ENCODE data around the gene SLC35A1.

SLC35A1 gene, protein sequence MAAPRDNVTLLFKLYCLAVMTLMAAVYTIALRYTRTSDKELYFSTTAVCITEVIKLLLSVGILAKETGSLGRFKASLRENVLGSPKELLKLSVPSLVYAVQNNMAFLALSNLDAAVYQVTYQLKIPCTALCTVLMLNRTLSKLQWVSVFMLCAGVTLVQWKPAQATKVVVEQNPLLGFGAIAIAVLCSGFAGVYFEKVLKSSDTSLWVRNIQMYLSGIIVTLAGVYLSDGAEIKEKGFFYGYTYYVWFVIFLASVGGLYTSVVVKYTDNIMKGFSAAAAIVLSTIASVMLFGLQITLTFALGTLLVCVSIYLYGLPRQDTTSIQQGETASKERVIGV

GRCh38 chr6:87472525-87473418 lies at the start of gene SLC35A1:
SLC35A1 (plus strand) TSS chr6:87472974; CDS start chr6:87473004, 30 bp downstream.
- H3K4me1 ChIP-seq (ENCODE audit: low read depth, poor library complexity, severe bottlenecking), result peaks cover 12% of the 10 kb centered on the region
- H3K27ac ChIP-seq, result peak within 1 kb of the TSS; percentile 45; the same call in 1 of the 2 replicates
- H3K36me3 ChIP-seq (ENCODE audit: insufficient read depth), result no peaks in the 10 kb centered on the region
- no peaks in the 10 kb centered on the region for H3K27me3 ChIP-seq (ENCODE audit: insufficient read depth, low read depth)
- peak within 1 kb of the TSS; percentile 82 for H2AFZ ChIP-seq (ENCODE audit: low read depth)
- H3K9ac ChIP-seq, result peak within 1 kb of the TSS; percentile 59; the same call in 1 of the 2 replicates
- peaks cover 19% of the 10 kb centered on the region; the same call in 1 of the 2 replicates for H3K79me2 ChIP-seq (ENCODE audit: insufficient read depth, low read depth)
- H3K4me3 ChIP-seq (IDR thresholded peaks at IDR 0.05; ENCODE audit: insufficient read depth, low read depth, low read length), result no peak within 1 kb of the TSS
- TF ChIP-seq, protein P1, sequence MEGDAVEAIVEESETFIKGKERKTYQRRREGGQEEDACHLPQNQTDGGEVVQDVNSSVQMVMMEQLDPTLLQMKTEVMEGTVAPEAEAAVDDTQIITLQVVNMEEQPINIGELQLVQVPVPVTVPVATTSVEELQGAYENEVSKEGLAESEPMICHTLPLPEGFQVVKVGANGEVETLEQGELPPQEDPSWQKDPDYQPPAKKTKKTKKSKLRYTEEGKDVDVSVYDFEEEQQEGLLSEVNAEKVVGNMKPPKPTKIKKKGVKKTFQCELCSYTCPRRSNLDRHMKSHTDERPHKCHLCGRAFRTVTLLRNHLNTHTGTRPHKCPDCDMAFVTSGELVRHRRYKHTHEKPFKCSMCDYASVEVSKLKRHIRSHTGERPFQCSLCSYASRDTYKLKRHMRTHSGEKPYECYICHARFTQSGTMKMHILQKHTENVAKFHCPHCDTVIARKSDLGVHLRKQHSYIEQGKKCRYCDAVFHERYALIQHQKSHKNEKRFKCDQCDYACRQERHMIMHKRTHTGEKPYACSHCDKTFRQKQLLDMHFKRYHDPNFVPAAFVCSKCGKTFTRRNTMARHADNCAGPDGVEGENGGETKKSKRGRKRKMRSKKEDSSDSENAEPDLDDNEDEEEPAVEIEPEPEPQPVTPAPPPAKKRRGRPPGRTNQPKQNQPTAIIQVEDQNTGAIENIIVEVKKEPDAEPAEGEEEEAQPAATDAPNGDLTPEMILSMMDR (conservative IDR thresholded peaks at IDR 0.05; ENCODE audit: low read depth, low read length), result no peak
- peak within 1 kb of the TSS; percentile 72 for H3K4me2 ChIP-seq
- H4K20me1 ChIP-seq (ENCODE audit: insufficient read depth), result no peaks in the 10 kb centered on the region

GRCh38 chr6:87426789-87427188 lies 46.0 kb upstream of the SLC35A1 start:
- Histone ChIP-seq H3K27me3 (ENCODE audit: insufficient read depth, low read depth) (no peaks in the 10 kb centered on the region), H3K4me3 (IDR thresholded peaks at IDR 0.05; ENCODE audit: insufficient read depth, low read depth, low read length) (no peak overlapping the region), H4K20me1 (ENCODE audit: insufficient read depth) (no peaks in the 10 kb centered on the region), H3K9ac (no peak overlapping the region), H3K4me2 (no peak overlapping the region), H2AFZ (ENCODE audit: low read depth) (no peak overlapping the region), H3K27ac (no peak overlapping the region), H3K4me1 (ENCODE audit: low read depth, poor library complexity, severe bottlenecking) (no peaks in the 10 kb centered on the region), H3K79me2 (ENCODE audit: insufficient read depth, low read depth) (no peaks in the 10 kb centered on the region), H3K36me3 (ENCODE audit: insufficient read depth) (no peaks in the 10 kb centered on the region)
- TF ChIP-seq, protein P1 (conservative IDR thresholded peaks at IDR 0.05; ENCODE audit: low read depth, low read length), result no peak

DNA sequence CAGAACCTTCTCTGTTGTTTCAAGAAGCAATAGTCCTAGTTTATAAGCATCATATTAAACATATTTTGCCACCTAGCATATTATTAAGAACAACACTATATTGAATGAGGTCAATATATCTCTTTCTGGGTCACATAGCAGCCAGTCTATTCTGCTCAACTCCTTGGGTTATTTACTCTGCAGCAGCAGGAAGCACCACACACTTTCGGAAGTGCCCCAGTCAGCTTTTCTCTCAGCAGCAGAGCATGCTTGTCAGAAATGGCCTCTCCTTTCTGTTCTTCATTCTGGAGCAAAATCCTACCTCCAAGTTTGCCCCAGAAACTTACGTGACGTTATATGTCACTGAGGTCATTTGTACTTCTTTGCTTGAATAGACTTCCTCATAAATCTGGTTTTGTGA lies 42.3 kb upstream of the SLC35A1 start:
- Histone ChIP-seq H3K27me3 (ENCODE audit: insufficient read depth, low read depth) (no peaks in the 10 kb centered on the region), H3K36me3 (ENCODE audit: insufficient read depth) (no peaks in the 10 kb centered on the region), H3K79me2 (ENCODE audit: insufficient read depth, low read depth) (no peaks in the 10 kb centered on the region), H3K9ac (no peak overlapping the region), H2AFZ (ENCODE audit: low read depth) (no peak overlapping the region), H3K4me1 (ENCODE audit: low read depth, poor library complexity, severe bottlenecking) (no peaks in the 10 kb centered on the region), H3K27ac (no peak overlapping the region), H3K4me2 (no peak overlapping the region), H3K4me3 (IDR thresholded peaks at IDR 0.05; ENCODE audit: insufficient read depth, low read depth, low read length) (no peak overlapping the region), H4K20me1 (ENCODE audit: insufficient read depth) (no peaks in the 10 kb centered on the region)
- TF ChIP-seq, protein P1 (conservative IDR thresholded peaks at IDR 0.05; ENCODE audit: low read depth, low read length), result no peak

DNA sequence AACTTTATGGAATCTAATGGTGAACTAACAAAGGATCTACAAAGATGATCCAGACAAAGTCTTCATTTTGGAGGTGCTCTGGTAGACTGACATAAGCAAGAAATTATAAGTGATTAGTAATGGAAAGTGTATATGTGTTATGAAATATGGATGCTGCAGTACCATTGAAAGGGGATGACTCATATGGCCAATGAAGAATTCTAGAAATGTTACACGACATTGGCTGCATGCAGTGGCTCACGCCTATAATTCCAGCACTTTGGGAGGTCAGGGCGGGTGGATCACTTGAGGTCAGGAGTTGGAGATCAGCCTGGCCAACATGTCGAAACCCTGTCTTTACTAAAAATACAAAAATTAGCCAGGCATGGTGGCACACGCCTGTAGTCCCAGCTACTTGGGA lies 41.5 kb upstream of the SLC35A1 start:
- Histone ChIP-seq H3K27ac (no peak overlapping the region), H3K4me3 (IDR thresholded peaks at IDR 0.05; ENCODE audit: insufficient read depth, low read depth, low read length) (no peak overlapping the region), H2AFZ (ENCODE audit: low read depth) (no peak overlapping the region), H3K9ac (no peak overlapping the region), H3K4me1 (ENCODE audit: low read depth, poor library complexity, severe bottlenecking) (no peaks in the 10 kb centered on the region), H3K4me2 (no peak overlapping the region), H3K79me2 (ENCODE audit: insufficient read depth, low read depth) (no peaks in the 10 kb centered on the region), H4K20me1 (ENCODE audit: insufficient read depth) (no peaks in the 10 kb centered on the region), H3K27me3 (ENCODE audit: insufficient read depth, low read depth) (no peaks in the 10 kb centered on the region), H3K36me3 (ENCODE audit: insufficient read depth) (no peaks in the 10 kb centered on the region)
- TF ChIP-seq, protein P1 (conservative IDR thresholded peaks at IDR 0.05; ENCODE audit: low read depth, low read length), result no peak
